GM12892 (cell line): ENCODE results near the gene CUBN.

Experiments
- DNase-seq: peaks from one replicate; pipeline ENCODE4 v3.0.0; 2011; ENCODE audit not compliant: insufficient read length
- FAIRE-seq: peaks from 2 replicates; lab custom pipeline; 2011; peaks lifted over from hg19 to GRCh38; lab: Jason Lieb, UNC
- POLR2A ChIP-seq: IDR thresholded peaks from 2 replicates; pipeline ENCODE4 v1.6.1; 2011; ENCODE audit warnings: low read depth, low read length, control low read depth
- POLR2AphosphoS5 ChIP-seq: IDR thresholded peaks from 2 replicates; pipeline ENCODE4 v1.6.1; 2011; ENCODE audit warnings: low read depth, low read length, control low read depth
- TAF1 ChIP-seq: IDR thresholded peaks from 2 replicates; pipeline ENCODE4 v1.6.1; 2011; ENCODE audit warnings: low read depth, mild to moderate bottlenecking, control low read depth, low read length, borderline replicate concordance

The CUBN gene

DNA sequence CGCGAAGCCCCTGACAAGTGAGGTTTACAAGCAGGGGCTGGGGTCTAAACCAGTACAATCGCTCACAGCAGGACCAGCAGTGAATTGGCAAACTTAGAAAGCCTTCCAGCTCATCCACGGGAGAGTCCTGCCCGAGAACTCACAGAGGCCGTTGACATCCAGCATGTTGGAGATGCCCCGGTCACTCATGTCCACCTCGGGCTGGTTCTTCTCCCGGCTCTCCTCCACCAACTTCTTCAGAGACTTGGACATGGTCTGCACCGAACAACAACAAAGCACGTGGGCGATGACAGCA lies 312.8 kb downstream of the CUBN start:
- FAIRE-seq: no peak
- no peak for DNase-seq
- no peak for TF ChIP-seq TAF1
- TF ChIP-seq POLR2AphosphoS5: no peak
- no peak for TF ChIP-seq POLR2A

- TF ChIP-seq TAF1: no peak
- TF ChIP-seq POLR2AphosphoS5: no peak
- no peak for TF ChIP-seq POLR2A
- no peak for FAIRE-seq
Measured at GRCh38 chr10:16816171-16816570, 313.4 kb downstream of the CUBN start.

GRCh38 chr10:16814012-16814411 lies 315.6 kb downstream of the CUBN start:
- TF ChIP-seq TAF1 (no peak), POLR2A (no peak), POLR2AphosphoS5 (no peak)
- DNase-seq (no peak), FAIRE-seq (no peak)

More at GRCh38 chr10:16816171-16816570, 313.4 kb downstream of the CUBN start:
- DNase-seq: no peak

GRCh38 chr10:16812676-16813075 lies 316.9 kb downstream of the CUBN start:
- no peak for TF ChIP-seq POLR2A
- TF ChIP-seq TAF1: no peak
- no peak for TF ChIP-seq POLR2AphosphoS5
- no peak for DNase-seq
- no peak for FAIRE-seq

DNA sequence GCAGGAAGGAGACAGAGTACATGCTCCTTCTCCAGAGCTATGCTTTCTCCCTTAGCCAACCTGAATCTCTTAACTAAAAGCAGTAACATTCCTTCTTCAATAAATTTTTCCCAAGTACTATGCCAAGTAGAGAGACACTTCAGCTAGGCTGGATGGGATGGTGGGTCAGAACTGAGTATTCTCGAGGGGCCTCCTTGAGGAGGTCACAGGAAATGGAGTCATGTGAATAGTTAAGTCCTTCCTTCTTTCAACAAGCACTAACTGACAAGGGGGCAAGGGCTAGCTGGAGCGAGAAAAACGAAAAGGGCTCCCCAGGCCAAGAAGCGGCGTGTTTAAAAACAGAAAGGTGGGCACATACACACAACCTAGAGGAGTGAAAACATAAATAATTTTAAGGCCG lies 317.8 kb downstream of the CUBN start:
- DNase-seq: no peak
- TF ChIP-seq POLR2A (no peak), TAF1 (no peak), POLR2AphosphoS5 (no peak)
- no peak for FAIRE-seq

GRCh38 chr10:16811292-16811691 lies 318.3 kb downstream of the CUBN start:
- TF ChIP-seq POLR2AphosphoS5: no peak
- no peak for TF ChIP-seq POLR2A
- no peak for TF ChIP-seq TAF1
- FAIRE-seq: no peak
- DNase-seq: no peak

DNA sequence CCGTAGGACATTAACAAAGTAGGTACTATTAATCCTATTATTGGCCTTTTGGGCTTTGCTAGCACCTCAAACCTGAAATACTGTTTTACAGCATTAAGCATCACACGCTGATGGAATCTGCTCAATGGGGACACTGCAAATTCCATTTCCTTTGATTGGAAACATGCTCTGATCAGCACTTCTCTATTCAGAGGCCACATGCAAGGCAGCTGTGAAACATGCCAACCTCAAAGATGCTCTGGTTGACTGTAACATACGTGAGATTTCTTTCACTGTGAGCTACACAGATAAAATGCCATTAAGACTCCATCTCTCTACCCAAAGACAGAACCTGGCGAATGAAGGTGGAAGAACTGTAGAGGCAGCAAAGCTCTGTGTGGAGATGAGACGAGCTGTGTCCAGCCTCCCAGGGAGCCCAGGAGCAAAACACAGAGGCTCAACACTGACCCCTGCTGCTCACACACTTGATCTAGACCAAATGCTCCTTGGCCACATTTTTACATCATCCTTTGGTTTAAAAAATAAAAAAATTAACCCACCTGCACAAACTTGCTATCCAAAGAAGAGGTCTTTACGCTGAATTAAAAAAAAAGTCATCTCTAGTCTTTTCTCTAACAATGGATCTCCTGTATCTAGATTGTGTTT lies 320.4 kb downstream of the CUBN start:
- DNase-seq: peak; percentile 23
- FAIRE-seq: peak; percentile 86
- TF ChIP-seq POLR2AphosphoS5 (no peak), TAF1 (no peak), POLR2A (no peak)

- no peak for FAIRE-seq
- no peak for DNase-seq
- TF ChIP-seq POLR2AphosphoS5 (no peak), POLR2A (no peak), TAF1 (no peak)
Measured at GRCh38 chr10:16804123-16804522, 325.5 kb downstream of the CUBN start.

GRCh38 chr10:16803464-16803863 lies 326.1 kb downstream of the CUBN start:
- TF ChIP-seq POLR2AphosphoS5: no peak
- no peak for TF ChIP-seq POLR2A
- TF ChIP-seq TAF1: no peak
- FAIRE-seq: no peak
- DNase-seq: no peak

DNA sequence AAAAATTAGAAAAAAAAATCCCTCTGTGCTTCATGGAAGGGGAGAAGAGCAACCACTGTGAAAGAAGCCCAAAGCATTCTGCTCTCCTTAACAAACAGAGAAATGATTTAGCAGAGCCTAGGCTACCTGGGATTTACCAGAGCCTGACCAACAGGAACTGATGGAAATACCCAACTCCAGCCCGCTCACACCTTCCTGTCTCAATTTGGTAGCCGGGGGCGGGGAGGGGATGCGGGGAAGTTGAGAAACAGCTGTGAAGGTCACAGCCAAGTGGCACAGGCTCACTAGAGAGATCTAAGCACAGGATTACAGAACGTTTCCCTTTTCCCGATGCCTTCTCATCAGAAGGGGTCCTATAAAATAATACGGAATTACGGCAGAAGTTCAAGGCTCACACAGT lies 330.0 kb downstream of the CUBN start:
- peak; percentile 95 for FAIRE-seq
- TF ChIP-seq POLR2AphosphoS5 (no peak), TAF1 (no peak), POLR2A (peak; percentile 28; the same call in 1 of the 2 replicates)
- no peak for DNase-seq

GRCh38 chr10:16798571-16798970 lies 331.0 kb downstream of the CUBN start:
- no peak for FAIRE-seq
- TF ChIP-seq TAF1: no peak
- TF ChIP-seq POLR2AphosphoS5: no peak
- no peak for TF ChIP-seq POLR2A

GRCh38 chr10:16795410-16796073 lies 334.1 kb downstream of the CUBN start:
- peak; percentile 53 for FAIRE-seq
- TF ChIP-seq POLR2A (no peak), POLR2AphosphoS5 (no peak), TAF1 (no peak)
- no peak for DNase-seq

More at GRCh38 chr10:16798571-16798970, 331.0 kb downstream of the CUBN start:
- no peak for DNase-seq

GRCh38 chr10:16794005-16794404 lies 335.6 kb downstream of the CUBN start:
- TF ChIP-seq TAF1: no peak
- no peak for TF ChIP-seq POLR2AphosphoS5
- no peak for TF ChIP-seq POLR2A
- FAIRE-seq: no peak
- no peak for DNase-seq
